GM12891 (cell line): ENCODE results near the gene TMEM19.
A peak's percentile ranks its signal among the peaks of the same experiment; 100 is the strongest.

ENCODE experiments used
- DNase-seq: peaks from one replicate; pipeline ENCODE4 v3.0.0; 2011; ENCODE audit warnings: low spot score; ENCODE audit not compliant: insufficient read length
- FAIRE-seq: peaks from 2 replicates; lab custom pipeline; 2011; peaks lifted over from hg19 to GRCh38; lab: Jason Lieb, UNC
- PAX5 ChIP-seq: IDR thresholded peaks from 2 replicates; pipeline ENCODE4 v1.6.1; 2011; ENCODE audit warnings: low read length, moderate library complexity, mild to moderate bottlenecking; ENCODE audit not compliant: insufficient read depth, severe bottlenecking
- POLR2A ChIP-seq: IDR thresholded peaks from 2 replicates; pipeline ENCODE4 v1.6.1; 2011; ENCODE audit warnings: low read depth, low read length, control low read depth
- POLR2AphosphoS5 ChIP-seq: IDR thresholded peaks from 2 replicates; pipeline ENCODE4 v1.6.1; 2011; ENCODE audit warnings: low read depth, low read length, control low read depth
- POU2F2 ChIP-seq: IDR thresholded peaks from 2 replicates; pipeline ENCODE4 v1.6.1; 2011; ENCODE audit warnings: low read depth, mild to moderate bottlenecking, control low read depth, low read length, moderate library complexity
- SPI1 ChIP-seq: IDR thresholded peaks from 2 replicates; pipeline ENCODE4 v1.6.1; 2011; ENCODE audit warnings: low read depth, low read length, control low read depth
- TAF1 ChIP-seq: IDR thresholded peaks from 2 replicates; pipeline ENCODE4 v1.6.1; 2011; ENCODE audit warnings: low read depth, low read length, control low read depth

Gene TMEM19

DNA sequence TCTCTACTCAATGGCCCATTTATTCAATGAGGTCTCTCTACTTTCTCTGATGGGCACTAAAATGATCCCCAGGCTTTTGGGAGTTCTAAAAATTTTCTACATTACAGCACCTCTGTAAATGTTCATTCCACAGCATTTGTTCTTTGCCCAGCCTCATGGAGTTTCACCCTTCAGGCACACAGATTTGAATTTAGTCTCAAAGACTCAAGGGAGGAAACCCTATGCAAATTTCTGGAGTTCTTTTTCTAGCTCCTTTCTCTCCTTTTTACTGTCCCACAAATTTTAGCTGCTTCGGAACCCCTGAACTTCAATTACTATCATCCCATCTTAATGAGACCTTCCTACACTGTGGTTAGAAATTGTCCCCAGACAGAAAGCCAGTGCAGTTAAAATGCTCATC is 51.3 kb downstream of the TMEM19 start:
- TF ChIP-seq POLR2A (no peak), SPI1 (no peak), POU2F2 (no peak), POLR2AphosphoS5 (no peak), TAF1 (no peak), PAX5 (no peak)
- DNase-seq (no peak), FAIRE-seq (no peak)

DNA sequence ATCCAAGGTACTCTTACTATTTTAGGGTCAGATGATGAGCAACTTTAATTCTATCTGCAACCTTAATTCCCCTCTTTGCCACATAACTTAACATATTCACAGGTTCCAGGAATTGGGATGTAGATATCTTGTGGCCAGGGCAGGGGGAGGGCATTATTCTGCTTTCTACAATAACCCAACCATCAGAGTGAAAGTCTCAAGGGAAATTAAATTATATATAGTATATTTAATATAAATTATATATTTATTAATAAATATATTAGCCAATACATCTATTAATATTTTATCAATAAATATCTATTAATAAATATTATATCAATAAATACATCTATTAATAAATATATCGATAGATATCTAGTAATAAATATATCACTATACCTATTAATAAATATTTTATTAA is 57.1 kb downstream of the TMEM19 start:
- FAIRE-seq (no peak), DNase-seq (no peak)
- no peak for TF ChIP-seq PAX5

DNA sequence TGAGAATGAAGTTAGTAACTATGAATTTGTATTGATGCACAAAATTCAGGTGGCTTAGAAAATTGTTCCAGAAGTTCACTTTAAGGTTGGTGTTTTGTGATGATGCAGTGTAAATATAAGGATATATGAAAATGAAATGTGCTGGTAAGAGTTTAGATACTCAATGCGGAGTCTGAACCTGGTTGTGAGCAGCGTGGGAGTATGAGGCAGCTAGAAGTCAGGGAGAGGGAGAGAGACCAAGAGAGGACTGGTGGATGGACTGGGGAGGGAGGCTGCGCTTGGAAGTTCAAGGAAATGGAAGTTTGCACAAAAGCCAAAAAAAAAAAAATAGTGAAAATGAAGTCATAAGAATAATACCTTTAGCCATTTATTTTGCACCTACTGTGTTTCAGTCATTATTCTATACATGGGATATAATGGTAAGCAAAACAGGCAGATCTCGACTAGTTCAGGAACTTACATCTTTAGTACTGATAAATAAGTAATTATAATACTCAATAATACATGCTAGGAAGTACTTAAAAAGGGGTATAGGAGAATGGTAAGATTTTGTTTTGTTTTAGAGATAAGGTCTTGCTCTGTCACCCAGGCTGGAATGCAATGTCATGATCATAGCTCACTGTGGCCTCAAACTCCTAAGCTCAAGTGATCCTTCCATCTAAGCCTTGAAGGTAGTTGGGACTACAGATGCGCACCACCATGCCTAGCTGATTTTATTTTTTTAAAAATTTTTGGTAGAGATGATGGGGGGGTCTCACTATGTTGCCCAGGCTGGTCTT is 58.8 kb downstream of the TMEM19 start:
- FAIRE-seq, result no peak
- TF ChIP-seq SPI1 (no peak), POU2F2 (no peak), TAF1 (no peak), POLR2AphosphoS5 (no peak), PAX5 (no peak), POLR2A (no peak)
- DNase-seq, result no peak

DNA sequence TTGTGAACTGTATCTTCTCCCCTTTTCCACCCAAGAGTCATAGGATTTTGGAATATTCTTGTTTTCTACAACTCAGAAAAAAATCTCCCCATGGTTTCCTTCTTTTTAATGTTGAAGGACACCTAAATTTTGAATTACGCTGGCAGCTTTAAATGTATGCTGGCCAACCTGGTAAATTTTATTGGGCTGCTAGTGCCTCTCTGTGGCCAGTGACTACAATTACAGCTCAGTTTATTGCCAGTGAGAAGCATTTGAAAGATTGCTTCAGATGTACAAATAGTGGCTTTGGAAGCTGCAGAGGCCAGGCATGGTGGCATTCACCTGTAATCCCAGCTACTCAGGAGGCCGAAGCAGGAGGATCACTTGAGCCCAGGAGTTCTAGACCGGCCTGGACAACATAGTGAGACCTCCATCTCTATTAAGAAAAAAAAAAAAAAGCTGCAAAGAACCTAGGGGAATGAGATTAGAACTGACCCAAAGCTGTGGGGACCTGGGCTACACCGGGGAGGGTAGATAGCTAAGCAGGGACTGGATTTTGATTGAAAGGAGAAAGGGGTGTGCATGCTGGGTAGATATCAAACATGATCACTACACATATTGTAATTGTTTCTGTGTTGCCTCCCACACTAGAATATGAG is 61.2 kb downstream of the TMEM19 start:
- FAIRE-seq (peak; percentile 80), DNase-seq (peak; percentile 11)
- TF ChIP-seq POLR2AphosphoS5 (no peak), POLR2A (no peak), PAX5 (no peak)

DNA sequence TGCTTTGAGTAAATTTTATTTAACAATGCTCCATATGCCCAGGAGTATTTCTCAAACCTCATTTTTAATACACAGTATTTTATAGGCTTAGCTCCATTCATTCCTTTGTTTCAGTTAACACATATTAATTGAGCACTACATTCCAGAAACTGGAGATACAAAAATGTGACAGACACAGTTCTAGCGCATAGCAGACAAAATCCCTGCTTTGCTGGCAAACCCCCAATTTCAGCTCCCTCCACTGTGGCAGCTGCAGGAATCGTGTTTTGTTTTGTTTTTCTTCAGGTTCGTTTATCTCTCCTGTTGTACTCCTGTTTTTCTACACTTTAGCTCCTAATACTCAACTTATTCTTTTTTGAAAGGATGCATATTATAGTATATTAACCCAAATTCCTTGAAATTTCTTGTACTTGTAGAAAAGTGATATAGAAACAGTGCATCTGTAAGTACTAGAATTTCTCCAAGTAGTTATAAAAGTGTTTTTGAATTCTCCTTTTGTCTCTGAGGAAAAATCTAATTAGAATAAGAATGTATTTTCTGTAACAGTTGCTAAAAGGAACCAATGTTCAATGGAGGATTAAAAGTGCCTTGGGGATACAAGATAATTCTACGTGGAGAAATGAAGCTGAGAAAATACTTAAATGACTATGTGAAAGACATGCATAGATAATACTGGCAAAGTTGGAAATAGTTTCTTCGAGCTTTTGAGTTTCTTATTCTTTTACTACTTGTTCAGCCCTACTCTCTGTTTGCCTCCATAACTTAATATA is 62.4 kb downstream of the TMEM19 start:
- FAIRE-seq, result no peak
- no peak for TF ChIP-seq POLR2A
- no peak for TF ChIP-seq POLR2AphosphoS5
- TF ChIP-seq TAF1, result no peak
- no peak for TF ChIP-seq PAX5
- TF ChIP-seq SPI1, result no peak
- TF ChIP-seq POU2F2, result no peak
- no peak for DNase-seq

DNA sequence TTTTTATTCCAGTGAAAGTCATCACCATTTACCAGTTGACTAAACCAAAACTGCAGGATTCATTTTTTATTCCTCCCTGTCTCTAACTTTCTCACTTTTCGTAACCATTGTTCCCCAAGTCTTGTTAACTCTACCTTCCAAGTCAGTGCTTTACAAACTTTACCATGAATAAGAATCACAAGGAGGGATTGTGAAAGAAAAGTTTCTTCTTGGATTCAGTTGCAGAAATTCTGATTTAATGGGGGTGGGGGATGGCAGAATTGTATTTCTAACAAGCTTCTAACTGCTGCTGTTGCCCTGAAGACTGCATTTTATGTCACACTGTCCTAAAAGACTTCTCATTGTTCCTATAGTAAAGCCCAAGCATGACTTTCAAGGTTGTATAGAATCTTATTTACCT is 63.8 kb downstream of the TMEM19 start:
- DNase-seq, result no peak
- no peak for FAIRE-seq
- TF ChIP-seq POU2F2 (no peak), POLR2AphosphoS5 (no peak), POLR2A (no peak), TAF1 (no peak), PAX5 (no peak), SPI1 (no peak)

DNA sequence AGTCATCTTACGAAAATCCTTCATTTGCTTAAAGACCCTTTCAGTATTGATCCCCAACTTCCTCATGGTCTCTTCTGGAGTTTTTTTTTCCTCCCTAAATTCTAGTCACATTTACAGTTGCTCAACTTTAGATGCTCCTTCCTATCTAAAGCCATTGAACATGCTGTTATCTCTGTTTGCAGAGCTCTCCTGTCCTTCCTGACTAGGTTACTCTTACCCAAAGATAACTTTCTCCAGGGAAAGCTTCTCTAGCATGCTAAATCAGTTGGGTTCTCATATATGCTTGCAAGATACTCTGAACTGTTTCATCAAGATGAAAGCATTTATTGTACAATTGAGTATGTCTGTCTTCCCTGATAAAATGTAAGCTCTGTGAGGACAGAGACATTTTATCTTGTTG is 67.0 kb downstream of the TMEM19 start:
- DNase-seq, result no peak
- FAIRE-seq, result no peak
- no peak for TF ChIP-seq POLR2AphosphoS5
- no peak for TF ChIP-seq POU2F2
- TF ChIP-seq POLR2A, result no peak
- TF ChIP-seq PAX5, result no peak
- no peak for TF ChIP-seq SPI1
- TF ChIP-seq TAF1, result no peak
